Activated CD4-positive, alpha-beta T cell treated with anti-CD3 and anti-CD28 coated beads, Interleukin-2, amount 50 U/mL, for 1 hour (primary cell): ENCODE results near the gene TERT.
A peak's percentile ranks its signal among the peaks of the same experiment; 100 is the strongest.

Source experiments
- DNase-seq: peaks from one replicate; pipeline ENCODE4 v3.0.0-alpha.2; 2020

TERT gene

DNA sequence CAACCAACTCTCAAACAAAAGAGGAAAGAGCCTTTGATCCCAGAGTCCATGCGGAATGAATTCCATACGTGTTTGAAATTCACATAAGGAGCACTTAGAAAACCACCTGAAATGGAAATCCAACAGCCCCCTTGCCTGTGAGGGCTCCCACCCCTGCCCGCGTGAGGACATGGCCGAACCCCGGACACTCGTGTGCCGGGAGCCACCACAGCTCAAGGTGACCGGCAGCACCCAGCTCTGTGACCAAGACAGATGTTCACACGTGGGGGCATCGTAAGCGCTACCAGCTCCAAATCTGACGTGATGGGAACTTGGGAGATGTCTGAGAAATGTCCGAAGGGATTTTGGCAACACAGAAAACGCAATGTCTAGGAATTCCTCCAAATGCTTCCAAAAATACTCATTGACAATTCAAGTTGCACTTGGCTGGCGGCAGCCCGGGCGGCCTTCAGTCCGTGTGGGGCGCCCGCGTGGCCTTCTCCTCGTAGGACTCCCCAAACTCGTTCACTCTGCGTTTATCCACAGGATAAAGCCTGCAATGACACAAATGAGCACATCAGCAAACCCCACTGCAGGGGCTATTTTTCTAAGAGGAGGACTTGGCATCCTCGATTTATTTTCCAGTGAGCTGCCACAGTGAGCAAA is 23.2 kb upstream of the TERT start:
- DNase-seq: no peak

DNA sequence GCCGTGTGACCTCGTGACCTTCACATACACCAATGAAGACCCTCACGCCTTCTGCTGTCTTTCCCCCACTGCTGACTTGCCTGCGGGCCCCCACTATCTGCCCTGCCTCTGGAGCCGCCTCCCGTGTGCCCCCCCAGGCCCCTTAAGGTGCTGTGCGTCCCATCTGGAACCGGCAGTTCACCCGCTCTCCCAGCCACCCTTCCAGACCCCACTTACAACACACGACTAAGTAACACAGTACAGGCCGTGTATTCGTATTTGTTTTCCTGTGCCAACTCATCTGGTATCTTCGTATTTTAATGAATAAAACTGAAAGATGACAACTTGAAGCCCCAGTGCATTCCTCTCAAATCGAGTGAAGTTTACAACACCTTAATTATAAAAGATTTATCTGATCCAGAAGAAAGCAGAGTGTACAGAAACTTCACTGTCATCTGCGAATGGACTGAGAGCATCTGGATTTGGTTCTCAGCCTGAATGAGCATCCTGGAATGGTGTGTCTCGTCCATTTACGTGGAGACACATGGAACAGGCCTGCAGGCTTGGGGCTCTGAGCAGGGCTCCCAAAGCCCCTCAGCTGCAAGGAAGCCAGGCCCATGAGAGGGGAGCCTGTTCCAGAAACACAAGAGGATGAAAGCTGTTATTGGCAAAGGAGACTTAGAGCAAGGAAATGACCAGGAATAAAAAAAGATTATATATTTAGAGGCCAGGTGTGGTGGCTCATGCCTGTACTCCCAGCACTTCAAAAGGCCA is 21.9 kb upstream of the TERT start:
- DNase-seq: no peak

DNA sequence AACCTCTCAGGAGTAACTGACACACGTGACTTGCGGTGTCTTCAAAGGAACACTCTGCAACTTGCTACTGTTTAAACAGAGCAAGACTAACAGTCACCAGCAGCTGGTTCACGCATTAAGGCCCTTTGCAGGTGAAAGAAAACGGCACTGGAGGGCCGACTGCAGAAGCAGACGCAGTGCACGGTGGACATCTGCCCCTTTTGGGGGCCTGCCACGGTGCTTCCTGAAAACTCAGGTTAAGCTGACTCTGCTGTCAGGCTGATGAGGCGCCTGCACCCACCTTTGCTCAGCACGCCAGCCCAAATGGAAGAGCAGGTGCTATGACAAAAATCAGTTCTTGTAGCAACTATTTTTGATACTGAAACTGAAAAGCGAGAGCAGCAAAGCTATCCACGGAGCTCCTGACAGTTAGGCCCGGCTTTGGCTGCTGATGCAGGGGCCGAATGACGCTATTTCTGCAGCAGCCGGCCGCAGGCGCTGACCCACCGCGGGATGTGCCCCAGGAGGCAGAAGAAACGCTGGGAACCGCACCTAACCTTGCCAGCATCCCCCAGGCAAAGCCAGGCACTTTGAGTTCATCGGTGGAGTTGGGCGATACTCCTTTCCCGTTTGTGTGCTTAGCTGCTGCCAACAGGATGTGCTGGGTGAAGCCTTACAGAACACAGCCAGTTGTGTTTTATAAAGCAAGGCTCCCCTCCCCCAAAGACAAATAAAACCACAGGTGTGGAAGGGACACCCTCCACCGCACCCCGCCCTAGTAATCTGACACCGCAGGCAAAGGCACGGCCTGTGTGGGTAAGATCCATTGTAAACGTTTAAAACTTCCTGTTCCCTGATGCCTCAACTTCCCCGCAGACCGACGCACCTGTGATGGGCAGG is 21.1 kb upstream of the TERT start:
- peak; percentile 53 for DNase-seq

DNA sequence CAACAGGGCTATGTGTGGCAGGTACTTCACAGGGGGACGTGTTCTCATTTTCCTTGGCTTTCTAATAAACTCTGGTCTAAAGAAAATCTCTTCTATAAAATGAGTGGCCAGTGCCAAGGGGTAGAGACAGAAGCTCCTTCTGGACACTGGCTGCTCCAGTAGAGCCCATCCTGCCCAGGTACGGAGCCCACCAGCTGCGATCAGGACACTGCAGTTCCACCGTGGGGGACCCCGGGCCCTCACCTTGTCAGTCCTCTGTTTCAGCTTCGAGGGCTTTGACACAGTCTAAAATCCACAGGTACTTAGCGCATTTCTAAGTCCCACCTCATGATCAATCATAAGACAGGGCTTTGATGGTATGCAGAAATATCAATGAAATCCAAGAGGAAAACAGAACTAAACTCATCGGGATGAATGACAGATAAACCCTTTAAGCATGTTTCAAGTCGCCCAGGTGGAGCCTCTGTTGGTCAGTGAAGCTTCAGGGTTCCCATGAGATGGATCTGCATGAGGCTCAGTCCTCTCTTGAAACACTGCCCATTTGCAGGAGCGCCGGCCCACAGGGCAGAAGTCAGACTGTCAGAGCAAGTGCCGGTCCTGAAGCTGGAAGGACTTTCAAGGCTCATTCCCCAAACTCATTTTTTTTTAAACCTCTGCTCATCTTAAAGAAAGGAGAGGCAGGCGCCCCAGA is 20.3 kb upstream of the TERT start:
- DNase-seq: no peak

DNA sequence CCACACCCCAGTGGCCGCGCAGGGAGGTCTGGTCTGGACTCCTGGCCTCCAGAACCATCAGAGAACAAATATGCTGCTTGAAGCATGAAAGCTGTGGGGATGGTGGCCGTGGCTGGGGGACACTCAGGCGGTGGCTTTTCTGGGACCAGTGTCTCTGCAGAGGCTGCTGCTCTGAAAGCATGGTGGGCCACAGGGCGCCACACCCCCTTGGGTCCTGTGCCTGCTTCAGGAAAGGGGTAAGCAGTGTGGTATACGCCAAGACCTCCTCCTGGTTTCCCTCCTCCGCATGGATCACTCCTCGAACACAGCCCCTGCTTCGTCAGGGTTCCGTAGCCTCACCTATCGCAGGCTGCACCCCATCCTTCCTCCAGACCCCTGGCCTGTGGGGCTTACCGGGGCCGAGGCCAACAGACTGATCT is 19.7 kb upstream of the TERT start:
- DNase-seq: no peak

DNA sequence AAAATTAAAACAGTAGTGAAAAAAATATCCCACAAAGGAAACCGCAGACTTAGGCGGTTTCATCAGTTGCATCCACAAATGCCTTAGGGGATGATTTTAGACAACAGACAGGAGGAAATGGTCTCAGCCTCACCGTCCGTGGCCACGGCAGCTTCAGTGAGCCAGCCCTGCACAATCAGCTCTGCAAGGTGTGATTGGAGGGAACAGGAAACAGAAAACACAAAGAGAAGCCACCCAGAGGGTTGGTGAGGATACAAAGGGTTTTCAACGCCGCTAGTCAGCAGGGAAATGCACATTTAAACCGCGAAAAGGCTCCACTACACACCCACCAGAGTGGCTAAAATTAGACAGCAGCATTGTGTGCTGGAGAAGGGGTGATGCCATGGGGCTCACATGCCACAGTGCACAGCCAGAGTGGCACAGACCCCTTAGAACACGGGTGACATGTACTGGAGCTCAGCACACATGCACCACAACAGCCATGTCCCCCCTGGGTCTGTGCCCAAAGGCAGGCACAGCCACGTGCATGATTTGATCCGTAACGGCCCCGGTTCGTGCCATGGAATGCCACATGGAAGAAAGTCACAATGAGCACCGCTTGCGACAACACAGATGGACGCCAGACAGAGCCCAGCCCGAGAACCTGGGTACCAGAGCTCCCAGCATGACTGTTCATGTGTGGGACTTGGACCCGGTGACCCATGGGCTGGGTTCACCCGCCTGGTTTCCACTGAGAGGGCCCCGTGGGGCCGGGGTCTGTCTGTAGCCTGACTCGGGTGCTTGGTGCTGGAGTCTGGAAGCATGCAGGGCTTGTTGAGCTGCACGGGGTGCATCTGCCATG is 18.3 kb upstream of the TERT start:
- peak; percentile 39 for DNase-seq

DNA sequence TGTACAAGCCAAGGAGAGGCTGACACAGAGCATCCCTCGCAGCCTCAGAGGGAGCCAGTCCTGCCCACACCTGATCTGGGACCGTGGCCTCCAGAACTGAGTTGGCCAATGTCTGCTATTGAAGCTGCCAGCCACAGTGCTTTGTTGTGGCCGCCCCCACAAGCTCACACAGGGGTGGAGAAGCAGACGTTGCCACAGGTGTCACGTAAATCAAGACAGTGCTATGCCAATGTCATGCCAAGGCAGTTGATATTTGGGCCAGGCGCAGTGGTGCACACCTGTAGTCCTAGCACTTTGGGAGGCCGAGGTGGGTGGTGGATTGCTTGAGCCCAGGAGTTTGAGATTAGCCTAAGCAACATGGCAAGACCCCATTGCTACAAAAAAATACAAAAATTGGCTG is 17.3 kb upstream of the TERT start:
- DNase-seq: peak; percentile 45

DNA sequence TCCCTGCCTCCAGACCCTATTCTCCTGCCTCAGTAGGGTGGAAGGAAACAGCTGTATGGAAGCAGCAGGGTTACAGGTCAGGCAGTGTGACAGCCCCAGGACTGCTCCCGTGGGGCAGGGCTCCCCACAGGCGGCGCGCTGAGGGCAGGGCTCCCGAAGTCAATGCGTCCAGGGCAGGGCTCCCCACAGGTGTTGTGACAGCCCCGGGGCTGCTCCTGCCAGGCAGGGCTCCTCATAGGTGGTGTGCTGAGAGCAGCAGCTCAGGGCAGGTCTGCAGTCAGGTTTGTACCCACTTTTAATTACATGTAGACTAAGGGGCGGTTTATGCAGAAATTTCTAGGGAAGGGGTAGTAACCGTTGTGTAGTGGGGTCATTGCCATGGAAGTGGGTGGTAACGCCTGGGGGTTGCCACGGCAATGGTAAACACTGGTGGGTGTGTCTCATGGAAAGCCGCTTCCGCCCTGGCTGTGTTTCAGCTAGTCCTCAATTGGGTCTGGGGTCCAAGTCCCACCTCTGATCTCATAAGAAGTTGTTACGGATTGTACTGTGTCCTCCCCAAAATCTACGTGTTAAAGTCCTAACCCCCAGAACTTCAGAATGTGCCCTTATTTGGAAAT is 16.7 kb upstream of the TERT start:
- no peak for DNase-seq

DNA sequence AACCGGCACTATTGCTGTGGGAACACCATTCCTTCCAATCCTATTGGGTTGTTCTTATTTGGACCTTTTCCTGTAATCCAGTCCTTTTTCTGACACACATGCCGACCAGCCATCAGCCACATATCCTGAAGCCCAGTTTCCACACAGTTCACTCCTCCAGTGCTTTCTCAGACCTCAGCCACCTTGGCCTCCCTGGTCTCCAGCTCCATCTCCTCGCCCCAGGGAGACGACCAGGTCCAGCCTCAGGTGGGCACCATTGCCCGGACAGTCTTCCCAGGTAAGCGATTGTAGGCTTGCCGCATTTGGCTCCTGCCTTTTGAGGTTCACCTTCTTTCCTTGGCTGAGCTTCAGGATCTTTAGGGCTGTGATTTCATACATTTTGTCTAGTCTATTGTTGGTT is 15.2 kb upstream of the TERT start:
- no peak for DNase-seq

DNA sequence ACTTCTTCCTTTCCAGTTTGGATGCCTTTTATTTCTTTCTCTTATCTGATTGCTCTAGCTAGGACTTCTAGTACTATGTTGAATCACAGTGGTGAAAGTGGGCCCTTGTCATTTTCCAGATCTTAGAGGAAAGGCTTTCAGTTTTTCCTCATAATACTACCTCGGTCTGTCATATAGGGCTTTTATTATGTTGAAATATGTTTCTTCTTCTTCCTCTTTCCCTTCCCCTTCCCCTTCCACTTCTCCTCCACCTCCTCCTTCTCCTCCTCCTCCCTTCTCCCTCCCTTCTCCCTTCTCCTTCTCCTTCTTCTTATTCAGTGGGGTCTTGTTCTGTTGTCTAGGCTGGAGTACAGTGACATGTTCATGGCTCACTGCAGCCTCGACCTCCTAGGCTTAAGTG is 9.2 kb upstream of the TERT start:
- no peak for DNase-seq

DNA sequence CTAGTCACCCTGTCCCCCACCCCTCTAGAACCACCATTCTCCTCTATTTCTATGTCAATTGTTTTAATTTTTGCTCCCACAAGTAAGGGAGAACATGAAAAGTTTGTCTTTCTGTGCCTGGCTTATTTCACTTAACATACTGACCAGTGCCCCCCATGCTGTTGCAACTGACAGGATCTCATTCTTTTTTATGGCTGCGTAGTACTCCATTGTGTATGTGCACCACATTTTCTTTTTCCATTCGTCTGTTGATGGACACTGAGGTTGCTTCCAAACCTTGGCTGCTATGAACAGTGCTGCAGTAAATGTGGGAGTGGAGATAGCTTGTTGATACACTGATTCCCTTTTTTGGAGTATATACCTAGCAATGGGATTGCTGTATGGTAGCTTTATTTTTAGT is 7.4 kb upstream of the TERT start:
- DNase-seq: no peak

DNA sequence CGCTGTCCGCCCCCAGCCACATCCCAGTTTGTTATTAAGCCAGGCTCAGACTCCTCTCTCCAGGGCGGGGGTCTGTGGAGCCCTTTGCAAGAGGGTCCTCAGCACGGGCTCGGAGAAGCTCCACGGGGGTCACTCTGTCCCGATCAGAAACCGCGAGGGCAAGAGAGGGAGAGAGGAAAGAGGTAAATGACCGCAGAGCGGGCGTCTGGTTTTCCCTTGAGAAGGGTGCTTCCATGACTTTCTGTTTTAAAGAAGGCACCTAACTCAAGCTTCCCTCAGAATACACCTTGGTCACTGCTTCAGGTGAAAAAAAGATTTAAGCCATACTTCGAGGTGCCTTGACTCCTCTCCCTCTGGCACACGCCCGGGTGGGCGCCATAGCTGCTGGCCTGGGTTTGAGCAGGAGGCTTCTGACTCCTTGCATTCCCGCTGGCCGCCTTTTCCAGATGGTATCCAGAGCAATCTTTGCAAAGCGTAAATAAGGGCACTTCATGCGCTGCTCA is 5.8 kb upstream of the TERT start:
- DNase-seq: no peak

DNA sequence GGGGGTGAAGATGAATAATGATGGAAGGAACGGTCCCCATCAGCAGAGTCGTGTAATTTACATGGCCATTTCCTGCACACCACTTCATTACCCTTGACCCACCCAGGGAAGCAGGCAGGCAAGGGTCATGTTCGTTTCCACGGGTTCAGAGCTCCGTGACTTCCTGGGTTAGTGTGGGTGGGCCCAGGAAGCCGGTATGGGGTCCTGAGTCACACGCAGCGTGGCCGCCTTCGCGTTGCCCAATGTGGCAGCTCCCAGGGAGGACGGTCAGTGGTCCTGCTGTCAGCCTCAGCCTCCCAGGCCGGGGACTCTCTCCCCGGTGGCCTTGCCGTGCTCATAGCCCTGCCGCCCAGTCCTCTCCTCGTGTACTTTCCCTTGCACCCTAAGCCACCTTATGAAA is 5.1 kb upstream of the TERT start:
- no peak for DNase-seq

DNA sequence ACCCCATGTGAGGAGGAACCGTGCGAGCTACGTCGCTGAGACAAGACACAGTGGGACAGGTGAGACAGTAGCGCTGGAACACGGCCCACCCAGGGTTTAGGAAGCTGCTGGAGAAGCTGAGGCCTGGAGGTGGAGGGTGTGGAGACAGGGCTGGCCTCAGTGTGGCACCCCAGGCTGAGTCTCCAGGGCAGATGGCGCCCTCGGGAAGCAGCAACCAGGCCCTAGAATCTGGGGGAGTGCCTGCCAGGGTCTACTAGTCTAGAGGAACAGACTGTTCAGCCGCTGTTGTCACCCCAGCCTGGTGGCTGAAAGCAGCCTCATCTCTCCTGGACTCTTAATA is 4.6 kb upstream of the TERT start:
- DNase-seq: no peak

DNA sequence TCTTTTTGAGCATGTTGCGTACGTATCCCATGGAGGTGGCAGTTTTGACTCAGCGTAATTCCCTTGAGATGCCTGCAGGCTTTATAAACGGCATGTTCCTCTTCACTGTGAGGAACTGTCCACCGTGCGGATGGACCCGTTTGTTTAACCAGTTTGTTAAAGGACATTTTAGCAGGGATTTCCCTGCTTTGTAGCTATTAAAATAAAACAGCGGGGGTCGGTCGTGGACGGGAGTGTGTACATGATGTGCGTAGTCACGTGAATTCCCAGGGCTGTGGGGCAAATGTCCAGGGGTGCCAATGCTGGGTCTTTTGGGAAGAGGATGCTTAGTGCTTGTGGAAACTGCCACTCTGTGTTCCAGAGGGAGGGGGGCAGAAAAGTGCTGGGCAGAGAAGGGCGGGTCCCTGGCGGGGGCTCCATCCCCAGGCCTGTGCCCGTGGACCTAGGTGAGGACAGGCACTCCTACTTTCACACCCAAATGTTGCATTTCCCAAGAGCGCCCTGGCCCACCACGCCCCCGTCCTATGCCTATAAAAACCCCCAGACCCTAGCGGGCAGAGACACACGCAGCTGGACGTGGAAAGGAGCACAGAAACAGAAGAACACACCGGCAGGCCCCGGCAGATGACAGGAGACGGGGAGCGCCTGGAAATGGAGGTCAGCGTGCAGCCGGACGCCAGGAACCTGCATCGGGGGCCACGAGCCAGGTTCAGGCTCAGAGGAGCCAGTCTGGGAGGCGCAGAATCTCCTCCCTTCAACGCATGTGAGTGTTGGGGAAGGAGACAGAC is 4.0 kb upstream of the TERT start:
- DNase-seq: no peak

DNA sequence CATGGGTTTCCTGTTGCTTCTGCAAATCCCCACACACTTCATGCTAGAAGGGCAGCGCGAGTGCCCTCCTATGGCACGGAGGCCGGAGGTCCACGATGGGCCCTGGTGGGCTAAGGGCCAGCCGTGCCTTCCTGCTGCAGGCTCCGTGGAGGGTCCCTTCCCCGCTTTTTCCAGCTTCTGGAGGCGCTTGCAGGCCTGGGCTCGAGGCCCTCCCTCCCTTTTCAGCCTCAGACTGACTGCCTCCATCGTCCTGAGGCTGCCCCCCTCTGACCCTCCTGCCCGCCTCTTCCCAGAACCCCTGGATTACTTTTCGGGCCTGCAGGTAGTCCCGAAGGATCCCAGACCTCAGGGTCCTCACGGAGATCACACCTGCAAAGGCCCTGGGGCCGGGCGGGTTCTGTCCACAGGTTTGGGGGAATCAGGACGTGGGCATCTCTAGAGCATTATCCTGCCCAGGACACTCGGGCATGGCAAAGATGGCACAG is 3.2 kb upstream of the TERT start:
- no peak for DNase-seq

DNA sequence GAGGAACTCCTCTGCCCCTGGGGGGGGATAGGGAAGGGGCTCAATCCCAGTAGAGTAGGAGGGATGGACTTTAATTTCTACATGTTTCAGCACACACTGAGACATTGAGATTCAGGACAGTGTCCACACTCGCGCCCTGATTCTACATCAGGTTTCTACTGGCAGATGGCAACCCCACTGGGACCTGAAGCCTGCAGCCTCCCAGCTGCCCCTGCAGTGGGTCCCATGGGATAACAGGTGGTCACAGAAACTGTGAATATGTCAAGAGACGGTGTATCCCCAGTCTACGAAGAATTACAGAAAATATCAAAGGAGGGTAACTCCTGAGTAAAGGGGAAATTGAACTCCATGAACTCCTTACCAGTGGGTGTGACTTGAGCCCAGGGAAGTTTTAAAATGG is 2.4 kb upstream of the TERT start:
- no peak for DNase-seq

DNA sequence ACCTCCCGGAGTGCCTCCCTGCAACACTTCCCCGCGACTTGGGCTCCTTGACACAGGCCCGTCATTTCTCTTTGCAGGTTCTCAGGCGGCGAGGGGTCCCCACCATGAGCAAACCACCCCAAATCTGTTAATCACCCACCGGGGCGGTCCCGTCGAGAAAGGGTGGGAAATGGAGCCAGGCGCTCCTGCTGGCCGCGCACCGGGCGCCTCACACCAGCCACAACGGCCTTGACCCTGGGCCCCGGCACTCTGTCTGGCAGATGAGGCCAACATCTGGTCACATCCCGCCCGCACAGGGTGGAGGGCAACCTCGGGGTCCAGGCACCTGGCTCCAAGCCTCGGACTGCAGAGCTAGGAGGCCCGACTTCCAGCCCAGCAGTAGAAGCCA is 776 bp upstream of the TERT start:
- no peak for DNase-seq

DNA sequence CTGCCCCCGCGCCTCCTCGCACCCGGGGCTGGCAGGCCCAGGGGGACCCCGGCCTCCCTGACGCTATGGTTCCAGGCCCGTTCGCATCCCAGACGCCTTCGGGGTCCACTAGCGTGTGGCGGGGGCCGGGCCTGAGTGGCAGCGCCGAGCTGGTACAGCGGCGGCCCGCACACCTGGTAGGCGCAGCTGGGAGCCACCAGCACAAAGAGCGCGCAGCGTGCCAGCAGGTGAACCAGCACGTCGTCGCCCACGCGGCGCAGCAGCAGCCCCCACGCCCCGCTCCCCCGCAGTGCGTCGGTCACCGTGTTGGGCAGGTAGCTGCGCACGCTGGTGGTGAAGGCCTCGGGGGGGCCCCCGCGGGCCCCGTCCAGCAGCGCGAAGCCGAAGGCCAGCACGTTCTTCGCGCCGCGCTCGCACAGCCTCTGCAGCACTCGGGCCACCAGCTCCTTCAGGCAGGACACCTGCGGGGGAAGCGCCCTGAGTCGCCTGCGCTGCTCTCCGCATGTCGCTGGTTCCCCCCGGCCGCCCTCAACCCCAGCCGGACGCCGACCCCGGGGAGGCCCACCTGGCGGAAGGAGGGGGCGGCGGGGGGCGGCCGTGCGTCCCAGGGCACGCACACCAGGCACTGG is 548 bp downstream of the TERT start:
- DNase-seq: no peak
